PC-9 (cell line): Measurements from ENCODE around the gene NMRAL1. TPM values are rescaled to one million over a fixed set of nuclear protein-coding genes. Genes with fewer than 3 reads are reported as not detected.

Experiments used
- BruUV-seq: library from RNA; stranded (reverse); fragments of 400-500 nt; replicated peaks from 2 replicates; lab custom pipeline; 2021; lab: Mats Ljungman, UMichigan
- CTCF ChIA-PET: fragments of 300-600 bp; sonication (Branson Sonifier 250); formaldehyde crosslinking; loops from one replicate; lab custom pipeline; 2022; ENCODE audit warnings: antibody characterized with exemption; lab: Charles Lee
- POLR2A ChIA-PET: fragments of 300-600 bp; sonication (Branson Sonifier 250); formaldehyde crosslinking; loops from one replicate; lab custom pipeline; 2022; ENCODE audit warnings: antibody characterized with exemption; ENCODE audit not compliant: unreplicated experiment; lab: Charles Lee
- DNase-seq, 2 experiments: peaks; one replicate each; pipeline versions ENCODE4 v3.0.0 to v3.0.0-alpha.2; 2015 to 2022; ENCODE audit warnings: mixed read lengths in 1 of 2
- H2AFZ ChIP-seq: fragments of 200-600 bp; sonication (generic); 2 replicates; pipeline ENCODE4 v1.8.1; 2017; ENCODE audit warnings: antibody characterized with exemption
- H3F3A ChIP-seq: fragments of 200-600 bp; sonication (generic); 2 replicates; pipeline ENCODE4 v1.8.1; 2017; ENCODE audit warnings: antibody characterized with exemption, mild to moderate bottlenecking, low read depth; ENCODE audit not compliant: insufficient read depth
- H3K27ac ChIP-seq: fragments of 200-600 bp; sonication (generic); 2 replicates; pipeline ENCODE4 v1.6.1; 2016; ENCODE audit warnings: mixed run types
- H3K27me3 ChIP-seq: fragments of 200-600 bp; sonication (generic); 2 replicates; pipeline ENCODE4 v1.6.1; 2016; ENCODE audit warnings: low read depth, mixed run types; ENCODE audit not compliant: insufficient read depth
- H3K36me3 ChIP-seq: fragments of 200-600 bp; sonication (generic); 2 replicates; pipeline ENCODE4 v1.6.1; 2016; ENCODE audit warnings: low read depth, mixed run types
- H3K4me1 ChIP-seq: fragments of 200-600 bp; sonication (generic); replicated peaks from 2 replicates; pipeline ENCODE4 v1.6.1; 2016; ENCODE audit warnings: mixed run types; ENCODE audit not compliant: insufficient read depth
- H3K4me2 ChIP-seq: fragments of 200-600 bp; sonication (generic); 2 replicates; pipeline ENCODE4 v1.6.1; 2017; ENCODE audit warnings: mixed run types
- H3K4me3 ChIP-seq: fragments of 200-600 bp; sonication (generic); 2 replicates; pipeline ENCODE4 v1.6.1; 2016; ENCODE audit warnings: mixed run types
- H3K79me2 ChIP-seq: fragments of 200-600 bp; sonication (generic); 2 replicates; pipeline ENCODE4 v1.6.1; 2017; ENCODE audit warnings: low read depth, mixed run types
- H3K9me2 ChIP-seq: fragments of 200-600 bp; sonication (generic); 2 replicates; pipeline ENCODE4 v1.8.1; 2017; ENCODE audit warnings: mild to moderate bottlenecking; ENCODE audit not compliant: insufficient read depth
- H3K9me3 ChIP-seq: fragments of 200-600 bp; sonication (generic); 2 replicates; pipeline ENCODE4 v1.8.1; 2016; ENCODE audit warnings: low read depth; ENCODE audit not compliant: insufficient read depth
- H4K20me1 ChIP-seq: fragments of 200-600 bp; sonication (generic); 2 replicates; pipeline ENCODE4 v1.8.1; 2017; ENCODE audit not compliant: insufficient read depth
- CTCF ChIP-seq: fragments of 200-600 bp; sonication (generic); conservative IDR thresholded peaks from 2 replicates; pipeline ENCODE4 v1.6.1; 2017; ENCODE audit warnings: mixed run types, antibody characterized with exemption, mild to moderate bottlenecking, moderate library complexity
- EZH2 ChIP-seq: fragments of 200-600 bp; sonication (generic); IDR thresholded peaks from 2 replicates; pipeline ENCODE4 v1.8.0; 2017; ENCODE audit warnings: antibody characterized with exemption, low read depth
- intact Hi-C: fragments of 100-400 bp; cut with micrococcal nuclease; formaldehyde crosslinking; loops from one replicate; pipeline ENCODE4 v1.10.0; 2022; ENCODE audit not compliant: unreplicated experiment
- total RNA-seq: library from RNA; stranded (reverse); gene quantifications from 2 replicates; pipeline ENCODE4 v1.2.3, GENCODE V29; 2021

NMRAL1 gene
- total RNA-seq, 1 experiment from 2014 or later: 118 TPM

- H3K36me3 ChIP-seq: peaks cover 12% of the 10 kb centered on the region
- no peak overlapping the region for H3K4me2 ChIP-seq
- no peaks in the 10 kb centered on the region for H3K9me2 ChIP-seq
- H4K20me1 ChIP-seq: peaks cover 20% of the 10 kb centered on the region
- no peak overlapping the region for H3K4me3 ChIP-seq
- ChIA-PET CTCF (interaction anchor here (0.7 kb wide), 1 partner anchor 500 kb away, joined by 9 read pairs; no protein-coding TSS in a partner anchor), POLR2A (interaction anchor here (0.6 kb wide), 1 partner anchor 232 kb away, joined by 3 read pairs; no protein-coding TSS in a partner anchor)
- BruUV-seq: no TSS peak
- H3K79me2 ChIP-seq: peaks cover 20% of the 10 kb centered on the region
- no peaks in the 10 kb centered on the region for H3K9me3 ChIP-seq
- TF ChIP-seq CTCF (no peak), EZH2 (no peak)
- H3K27ac ChIP-seq: no peak overlapping the region
- H3K4me1 ChIP-seq: no peaks in the 10 kb centered on the region
- H3K27me3 ChIP-seq: no peaks in the 10 kb centered on the region
- H3F3A ChIP-seq: peaks cover 20% of the 10 kb centered on the region; the same call in 1 of the 2 replicates
- DNase-seq: no peak
- H2AFZ ChIP-seq: no peak overlapping the region
- intact Hi-C loops: no loop called here
Measured at GRCh38 chr16:4435337-4436067, 38.9 kb downstream of the NMRAL1 start.

GRCh38 chr16:4433914-4434787 lies 40.3 kb downstream of the NMRAL1 start:
- ChIA-PET POLR2A (no interaction called here), CTCF (no interaction called here)
- H3K27ac ChIP-seq: no peak overlapping the region
- H2AFZ ChIP-seq: no peak overlapping the region
- no peaks in the 10 kb centered on the region for H3K27me3 ChIP-seq
- no peak overlapping the region for H3K4me2 ChIP-seq
- H4K20me1 ChIP-seq: peaks cover 29% of the 10 kb centered on the region
- peaks cover 20% of the 10 kb centered on the region; the same call in 1 of the 2 replicates for H3F3A ChIP-seq
- TF ChIP-seq EZH2 (no peak), CTCF (no peak)
- H3K4me1 ChIP-seq: no peaks in the 10 kb centered on the region
- H3K9me3 ChIP-seq: no peaks in the 10 kb centered on the region
- no TSS peak for BruUV-seq
- no peak for DNase-seq
- peaks cover 12% of the 10 kb centered on the region for H3K36me3 ChIP-seq
- H3K79me2 ChIP-seq: peaks cover 33% of the 10 kb centered on the region
- H3K9me2 ChIP-seq: no peaks in the 10 kb centered on the region
- H3K4me3 ChIP-seq: no peak overlapping the region
- intact Hi-C loops: no loop called here

GRCh38 chr16:4433228-4433627 lies 41.2 kb downstream of the NMRAL1 start:
- BruUV-seq: no TSS peak

More at GRCh38 chr16:4433228-4433627, 41.2 kb downstream of the NMRAL1 start:
- DNase-seq: no peak
- no peaks in the 10 kb centered on the region for H3K27me3 ChIP-seq
- ChIA-PET CTCF (interaction anchor here (0.6 kb wide), 1 partner anchor 14 kb away, joined by 6 read pairs; no protein-coding TSS in a partner anchor), POLR2A (no interaction called here)
- intact Hi-C loops: no loop called here
- no peaks in the 10 kb centered on the region for H3K9me2 ChIP-seq
- peaks cover 41% of the 10 kb centered on the region for H3K79me2 ChIP-seq
- H3K36me3 ChIP-seq: peaks cover 16% of the 10 kb centered on the region
- H3F3A ChIP-seq: peaks cover 24% of the 10 kb centered on the region; the same call in 1 of the 2 replicates
- TF ChIP-seq CTCF (no peak), EZH2 (no peak)
- no peak overlapping the region for H3K27ac ChIP-seq
- H3K4me3 ChIP-seq: no peak overlapping the region
- H3K4me2 ChIP-seq: no peak overlapping the region
- H3K9me3 ChIP-seq: no peaks in the 10 kb centered on the region
- no peak overlapping the region for H2AFZ ChIP-seq
- H4K20me1 ChIP-seq: peaks cover 34% of the 10 kb centered on the region
- H3K4me1 ChIP-seq: no peaks in the 10 kb centered on the region
